OCI-LY1 (cell line): ENCODE data around the gene ICAM2.

Experiments used
- H2AFZ ChIP-seq: fragments of 200-600 bp; sonication (generic), shearing (Covaris generic); 2 replicates; pipeline ENCODE4 v1.6.0; 2014; ENCODE audit warnings: antibody characterized with exemption, mild to moderate bottlenecking, low read length
- H3F3A ChIP-seq: fragments of 200-600 bp; sonication (generic), shearing (Covaris generic); 2 replicates; pipeline ENCODE4 v1.6.0; 2014; ENCODE audit warnings: mild to moderate bottlenecking, antibody characterized with exemption, low read length, moderate library complexity; ENCODE audit not compliant: insufficient read depth
- H3K27ac ChIP-seq: fragments of 200-600 bp; sonication (generic); 2 replicates; pipeline ENCODE4 v1.5.1; 2014; ENCODE audit warnings: low read length, mixed run types, mild to moderate bottlenecking, low read depth; ENCODE audit not compliant: poor library complexity, severe bottlenecking
- H3K27me3 ChIP-seq: fragments of 200-600 bp; sonication (generic); 2 replicates; pipeline ENCODE4 v1.6.0; 2014; ENCODE audit warnings: antibody characterized with exemption, mild to moderate bottlenecking, low read length, moderate library complexity; ENCODE audit not compliant: insufficient read depth
- H3K36me3 ChIP-seq: fragments of 200-600 bp; sonication (generic); 2 replicates; pipeline ENCODE4 v1.6.1; 2014; ENCODE audit warnings: mild to moderate bottlenecking, antibody characterized with exemption, low read length, moderate library complexity, mixed read lengths; ENCODE audit not compliant: insufficient read depth
- H3K4me1 ChIP-seq: fragments of 200-600 bp; sonication (generic); 2 replicates; pipeline ENCODE4 v1.5.1; 2014; ENCODE audit warnings: mild to moderate bottlenecking, low read length, moderate library complexity; ENCODE audit not compliant: insufficient read depth, severe bottlenecking
- H3K4me2 ChIP-seq: fragments of 200-600 bp; sonication (generic), shearing (Covaris generic); 2 replicates; pipeline ENCODE4 v1.6.1; 2014; ENCODE audit warnings: low read length
- H3K4me3 ChIP-seq: fragments of 200-600 bp; sonication (generic); 2 replicates; pipeline ENCODE4 v1.5.1; 2014; ENCODE audit warnings: low read length, low read depth, mild to moderate bottlenecking, mixed read lengths; ENCODE audit not compliant: poor library complexity, severe bottlenecking
- H3K79me2 ChIP-seq: fragments of 200-600 bp; shearing (Covaris generic); 2 replicates; pipeline ENCODE4 v1.6.1; 2016; ENCODE audit warnings: mixed run types, low read length, mixed read lengths; ENCODE audit not compliant: insufficient read depth
- H3K9ac ChIP-seq: fragments of 200-600 bp; sonication (generic), shearing (Covaris generic); 2 replicates; pipeline ENCODE4 v1.6.1; 2014; ENCODE audit warnings: mild to moderate bottlenecking, low read length, mixed read lengths
- H3K9me2 ChIP-seq: fragments of 200-600 bp; sonication (generic), shearing (Covaris generic); 2 replicates; pipeline ENCODE4 v1.6.1; 2014; ENCODE audit warnings: low read depth, mild to moderate bottlenecking, low read length, mixed read lengths
- H3K9me3 ChIP-seq: fragments of 200-600 bp; shearing (Covaris generic); 2 replicates; pipeline ENCODE4 v1.6.1; 2014; ENCODE audit warnings: low read length, mixed read lengths
- H4K20me1 ChIP-seq: fragments of 200-600 bp; sonication (generic), shearing (Covaris generic); 2 replicates; pipeline ENCODE4 v1.6.0; 2016; ENCODE audit warnings: mild to moderate bottlenecking, low read length; ENCODE audit not compliant: insufficient read depth
- CTCF ChIP-seq: fragments of 200-600 bp; sonication (generic), shearing (Covaris generic); IDR thresholded peaks from 2 replicates; pipeline ENCODE4 v1.5.1; 2017; ENCODE audit warnings: mild to moderate bottlenecking, antibody characterized with exemption, low read length, moderate library complexity, mixed read lengths
- EZH2 ChIP-seq: fragments of 200-600 bp; sonication (generic), shearing (Covaris generic); IDR thresholded peaks from 2 replicates; pipeline ENCODE4 v1.8.0; 2017; ENCODE audit warnings: borderline replicate concordance, mixed run types, mild to moderate bottlenecking, antibody characterized with exemption, low read length, moderate library complexity, mixed read lengths

Gene ICAM2

GRCh38 chr17:63963123-63963522 is 57.3 kb downstream of the ICAM2 start:
- Histone ChIP-seq H4K20me1 (no peaks in the 10 kb centered on the region), H3K4me3 (no peak overlapping the region), H3K27ac (no peak overlapping the region), H3K9me2 (no peaks in the 10 kb centered on the region), H3K4me2 (no peak overlapping the region), H3F3A (no peaks in the 10 kb centered on the region), H2AFZ (no peak overlapping the region), H3K27me3 (no peaks in the 10 kb centered on the region), H3K9ac (no peak overlapping the region), H3K36me3 (no peaks in the 10 kb centered on the region), H3K9me3 (no peaks in the 10 kb centered on the region), H3K4me1 (peaks cover 16% of the 10 kb centered on the region), H3K79me2 (no peaks in the 10 kb centered on the region)
- TF ChIP-seq CTCF (no peak), EZH2 (no peak)

GRCh38 chr17:63962298-63962744 is 58.1 kb downstream of the ICAM2 start:
- no peak overlapping the region for H3K4me3 ChIP-seq
- no peak overlapping the region for H3K4me2 ChIP-seq
- no peaks in the 10 kb centered on the region for H3F3A ChIP-seq
- no peaks in the 10 kb centered on the region for H3K79me2 ChIP-seq
- H3K9me3 ChIP-seq = no peaks in the 10 kb centered on the region
- H3K27me3 ChIP-seq = no peaks in the 10 kb centered on the region
- TF ChIP-seq EZH2 (no peak), CTCF (no peak)
- H4K20me1 ChIP-seq = no peaks in the 10 kb centered on the region
- no peaks in the 10 kb centered on the region for H3K36me3 ChIP-seq
- H3K9ac ChIP-seq = no peak overlapping the region
- H3K4me1 ChIP-seq = peaks cover 16% of the 10 kb centered on the region
- H3K9me2 ChIP-seq = no peaks in the 10 kb centered on the region
- H2AFZ ChIP-seq = no peak overlapping the region
- no peak overlapping the region for H3K27ac ChIP-seq

DNA sequence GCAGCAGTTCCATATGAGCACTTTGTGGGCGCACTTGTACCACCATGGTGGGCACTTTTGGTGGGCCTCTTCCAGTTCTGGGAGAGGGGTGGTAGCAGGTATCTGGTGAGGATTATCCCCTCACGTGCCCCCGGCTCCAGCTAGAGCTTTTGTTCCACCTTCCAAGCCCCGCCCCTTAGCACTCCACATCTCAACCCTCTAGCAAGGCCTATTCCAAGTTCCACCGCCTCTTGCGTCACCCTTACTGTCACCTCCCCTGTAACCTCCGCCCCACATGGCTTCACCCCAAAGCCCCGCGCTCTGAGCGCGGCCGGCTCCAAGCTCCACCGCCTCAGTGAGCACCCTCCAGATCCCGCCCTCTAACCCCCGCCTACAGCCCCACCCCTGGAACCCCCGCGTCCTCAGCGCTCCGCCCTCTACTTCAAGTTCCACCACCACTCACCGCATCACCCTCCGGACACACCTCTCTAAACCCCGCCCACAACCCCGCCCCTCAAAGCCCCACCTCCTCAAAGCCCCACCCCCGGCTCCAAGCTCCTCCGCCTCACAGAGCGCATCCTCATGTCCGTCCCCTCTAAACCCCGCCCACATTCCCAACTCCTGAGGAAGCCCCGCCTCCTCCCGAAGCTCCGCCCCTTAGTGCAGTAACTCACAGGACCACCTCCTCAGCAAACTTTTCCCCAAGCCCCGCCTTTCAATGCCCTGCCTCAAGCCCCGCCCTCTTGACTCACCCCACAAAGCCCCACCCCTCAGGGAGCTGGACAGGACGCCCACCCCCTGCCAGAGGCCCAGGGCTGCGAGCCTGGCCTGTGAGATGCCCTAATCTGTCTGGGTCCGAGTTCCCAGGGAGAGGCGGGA is 58.8 kb downstream of the ICAM2 start:
- peak overlapping the region; percentile 66 for H3K4me3 ChIP-seq
- TF ChIP-seq CTCF = no peak
- TF ChIP-seq EZH2 = no peak
- no peaks in the 10 kb centered on the region for H3F3A ChIP-seq
- H4K20me1 ChIP-seq = no peaks in the 10 kb centered on the region
- no peaks in the 10 kb centered on the region for H3K9me2 ChIP-seq
- no peak overlapping the region for H3K27ac ChIP-seq
- H3K9ac ChIP-seq = peak overlapping the region; percentile 63
- no peaks in the 10 kb centered on the region for H3K27me3 ChIP-seq
- no peaks in the 10 kb centered on the region for H3K9me3 ChIP-seq
- H3K4me1 ChIP-seq = peaks cover 16% of the 10 kb centered on the region
- H3K4me2 ChIP-seq = peak overlapping the region; percentile 92
- H3K79me2 ChIP-seq = no peaks in the 10 kb centered on the region
- no peak overlapping the region for H2AFZ ChIP-seq
- H3K36me3 ChIP-seq = no peaks in the 10 kb centered on the region
